D341Med (cell line): Measurements from ENCODE around the gene BCL10.
"Not testable (repeated sequence)": the region's sequence is repeated elsewhere in the genome, so short reads cannot be mapped to it uniquely, and the experiment has no call there.

Source experiments
- DNase-seq: peaks from one replicate; pipeline ENCODE4 v3.0.0; 2012; ENCODE audit warnings: low spot score

BCL10 gene

DNA sequence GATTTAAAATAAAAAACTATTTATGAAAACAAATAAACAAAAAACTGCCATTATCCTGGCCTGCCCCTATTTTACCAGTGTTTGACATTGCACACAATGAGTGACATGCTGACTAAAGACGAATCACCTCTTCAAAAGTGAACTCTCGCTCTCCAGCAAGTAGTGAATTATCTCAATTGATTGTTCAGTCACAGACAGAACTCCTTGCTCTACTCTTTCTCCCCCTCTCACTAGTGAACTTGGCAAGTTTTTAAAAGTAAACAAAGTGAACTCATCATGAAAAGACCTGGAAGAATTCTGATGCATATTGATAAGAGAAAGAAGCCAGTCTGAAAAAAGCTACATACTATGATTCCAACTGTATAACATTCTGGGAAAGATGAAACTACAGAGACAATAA lies 12.3 kb downstream of the BCL10 start:
- no peak for DNase-seq

DNA sequence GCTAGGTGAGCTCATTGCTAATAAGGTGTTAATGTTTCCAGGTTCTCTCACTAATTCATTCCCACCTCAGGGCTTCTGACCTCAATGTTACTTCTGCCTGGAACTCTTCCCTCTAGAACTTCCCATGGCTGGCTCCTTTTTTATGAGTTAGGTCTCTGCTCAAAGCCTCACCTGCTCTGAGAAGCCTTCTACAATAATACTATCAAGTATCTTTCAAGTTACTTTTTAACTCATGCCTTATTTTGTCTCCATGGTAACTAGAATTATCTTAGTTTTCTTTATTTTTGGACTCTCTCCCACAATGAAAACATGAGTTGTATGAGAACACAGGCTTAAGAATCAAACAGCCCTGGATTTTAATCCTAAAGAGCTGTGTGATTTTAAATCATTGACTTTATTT lies 13.4 kb downstream of the BCL10 start:
- no peak for DNase-seq

GRCh38 chr1:85259912-85260274 lies 16.5 kb downstream of the BCL10 start:
- DNase-seq: no peak

DNA sequence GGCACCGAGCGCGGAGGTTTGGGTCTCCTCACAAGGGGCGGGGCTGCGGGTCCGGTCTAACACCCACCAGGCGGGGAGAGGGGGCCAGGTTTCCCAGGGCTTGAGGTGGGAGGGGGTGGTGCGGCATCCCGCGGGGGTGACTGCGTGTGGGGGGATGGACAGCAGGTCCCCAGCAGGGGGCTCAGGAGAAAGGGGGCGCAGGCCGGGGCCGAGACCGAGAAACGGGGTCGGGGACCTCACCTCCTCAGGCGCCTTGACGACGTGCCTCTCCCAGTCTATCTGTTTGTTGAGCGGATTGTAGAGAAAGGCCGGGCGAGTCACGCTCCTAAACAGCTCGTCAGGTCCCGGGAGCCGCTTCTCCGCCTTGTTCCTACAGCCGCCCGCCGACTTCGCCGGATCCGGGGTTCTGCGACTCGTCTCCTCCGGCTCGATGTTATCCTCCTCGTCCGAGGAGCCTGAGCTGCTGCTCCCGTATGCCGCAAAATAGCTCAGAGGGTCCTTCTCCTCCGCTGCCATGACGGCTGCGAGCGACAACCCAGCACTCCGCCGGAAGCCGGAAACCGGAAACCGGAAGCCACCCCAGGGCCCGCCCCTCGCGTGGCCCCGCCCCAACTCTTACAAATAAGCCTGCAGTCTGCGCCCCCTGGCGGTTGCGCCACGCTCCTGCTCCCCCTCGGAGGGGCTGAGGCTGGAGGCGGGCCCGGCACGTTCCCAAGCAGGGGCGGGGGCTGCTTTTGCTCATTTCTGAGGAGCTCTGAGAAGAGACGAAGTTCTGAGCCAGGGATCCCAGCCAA lies 17.1 kb downstream of the BCL10 start, which contains the start of gene C1orf52:
Gene C1orf52, minus strand, starts transcription at position 545 of the 794 bp plus-strand sequence. Its CDS starts 29 bp downstream, at position 516.
- DNase-seq: peak; percentile 93

DNA sequence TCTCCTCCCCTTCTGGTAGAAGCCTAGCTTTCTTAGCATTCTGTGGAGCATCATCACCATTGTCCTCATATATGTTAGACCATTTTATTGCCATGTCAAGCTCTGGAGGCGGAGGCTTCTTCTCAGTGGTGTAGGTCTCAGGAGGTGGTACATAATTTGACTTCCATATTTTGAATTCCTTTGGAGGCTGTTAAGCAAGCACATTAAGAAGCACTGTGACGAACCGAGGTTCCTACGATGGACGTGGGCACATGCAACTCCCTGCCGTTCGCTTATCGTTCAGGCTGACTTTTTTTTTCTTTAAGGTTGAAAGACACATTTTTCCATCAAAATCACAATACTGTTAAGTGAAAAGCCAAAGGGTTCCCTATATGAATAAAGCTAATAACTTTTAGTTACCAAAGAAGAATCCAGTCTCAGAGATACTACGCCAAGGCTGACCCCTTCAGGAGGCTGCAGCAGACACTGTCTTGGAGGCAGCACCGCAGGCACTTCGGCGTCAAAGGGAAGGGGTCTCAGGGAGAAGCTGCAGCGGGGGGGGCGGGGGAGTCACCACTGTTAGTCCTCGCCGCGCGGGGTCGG lies 17.8 kb downstream of the BCL10 start:
- DNase-seq: no peak

DNA sequence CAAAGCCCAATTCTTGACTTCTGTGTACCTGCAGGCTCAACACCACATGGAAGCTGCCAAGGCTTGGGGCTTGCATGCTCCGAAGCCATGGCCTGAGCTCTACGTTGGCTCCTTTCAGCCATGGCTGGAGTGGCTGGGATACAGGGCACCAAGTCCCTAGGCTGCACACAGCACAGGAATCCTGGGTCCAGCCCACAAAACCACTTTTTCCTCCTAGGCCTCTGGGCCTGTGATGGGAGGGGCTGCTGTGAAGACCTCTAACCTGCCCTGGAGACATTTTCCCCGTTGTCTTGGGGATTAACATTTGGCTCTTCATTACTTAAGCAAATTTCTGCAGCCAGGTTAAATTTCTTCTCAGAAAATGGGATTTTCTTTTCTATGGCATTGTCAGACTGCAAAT lies 27.4 kb downstream of the BCL10 start:
- not testable (repeated sequence) for DNase-seq

- no peak for DNase-seq
Measured at GRCh38 chr1:85245891-85246290, 30.5 kb downstream of the BCL10 start.

DNA sequence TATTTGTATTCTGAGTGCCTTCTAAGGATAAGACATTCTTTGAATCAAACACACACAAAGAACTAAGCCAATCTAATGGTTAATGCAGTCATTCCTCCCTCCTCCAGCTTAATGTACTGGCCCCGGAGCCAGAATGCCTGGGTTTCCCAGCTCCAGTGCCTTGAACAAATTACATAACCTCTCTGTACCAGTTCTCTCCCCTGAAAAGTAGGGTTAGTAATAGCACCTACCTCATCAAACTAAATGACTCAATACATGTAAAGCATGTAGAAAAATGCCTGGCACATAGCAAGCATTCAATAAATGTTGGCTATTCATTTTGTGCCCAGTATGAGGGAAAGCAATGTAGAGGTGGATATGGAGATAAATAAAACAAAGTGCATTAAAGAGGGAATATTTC lies 31.0 kb downstream of the BCL10 start:
- no peak for DNase-seq

DNA sequence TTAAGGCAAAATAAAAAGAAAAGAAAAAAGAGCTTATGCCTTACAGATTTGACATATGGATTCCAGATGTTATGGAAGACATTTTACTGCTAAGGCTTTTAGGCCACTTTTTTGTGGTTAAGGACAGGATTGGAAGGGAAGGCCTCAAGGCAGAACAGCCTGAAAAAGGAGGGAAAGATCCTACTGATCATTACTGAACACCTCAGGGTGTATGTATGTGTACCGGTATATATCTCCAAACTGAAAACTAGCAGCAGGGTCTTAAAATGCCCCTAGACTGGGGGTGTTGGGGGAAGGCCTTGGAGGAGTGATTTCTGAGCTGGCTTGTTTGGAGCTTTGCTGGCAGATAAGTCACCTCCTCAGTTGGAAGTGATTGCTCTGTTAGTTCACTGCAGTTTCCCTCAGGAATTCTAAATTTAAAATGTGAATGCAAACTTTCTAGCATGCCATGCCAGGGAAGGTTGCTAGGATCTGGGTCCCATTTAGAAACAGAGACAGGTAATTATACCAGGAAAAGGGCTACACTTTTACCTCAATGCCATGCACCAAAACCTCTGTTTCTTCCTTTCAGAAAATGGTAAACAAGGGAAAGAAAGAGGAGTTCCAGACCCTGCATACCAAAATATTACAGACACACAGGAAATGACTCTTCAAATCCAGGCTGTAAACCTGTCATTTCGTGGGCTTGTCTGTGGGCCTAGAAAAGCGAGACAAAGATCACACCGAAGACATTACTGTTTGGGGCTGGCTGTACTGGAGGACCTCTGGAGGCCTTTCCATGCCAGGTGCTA lies 32.0 kb downstream of the BCL10 start:
- DNase-seq: no peak

DNA sequence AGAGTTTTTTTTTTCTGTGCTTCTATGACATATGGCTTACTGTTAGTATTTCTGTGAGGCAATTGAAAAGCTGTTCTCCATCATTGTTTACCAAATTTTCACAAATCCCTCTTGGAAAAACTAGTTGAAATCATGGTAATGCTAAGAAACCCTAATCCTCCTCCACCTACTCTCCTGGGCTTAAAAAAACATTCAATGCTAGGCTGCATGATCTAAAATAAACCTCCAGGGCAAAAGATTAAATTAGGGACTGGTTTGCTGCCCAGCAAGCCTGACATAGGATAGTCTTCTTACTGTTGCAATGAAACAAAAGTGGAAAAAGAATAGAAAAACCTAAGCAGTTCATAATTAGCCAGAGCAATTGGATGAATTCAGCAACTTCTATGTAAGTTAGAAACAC lies 33.1 kb downstream of the BCL10 start:
- no peak for DNase-seq

DNA sequence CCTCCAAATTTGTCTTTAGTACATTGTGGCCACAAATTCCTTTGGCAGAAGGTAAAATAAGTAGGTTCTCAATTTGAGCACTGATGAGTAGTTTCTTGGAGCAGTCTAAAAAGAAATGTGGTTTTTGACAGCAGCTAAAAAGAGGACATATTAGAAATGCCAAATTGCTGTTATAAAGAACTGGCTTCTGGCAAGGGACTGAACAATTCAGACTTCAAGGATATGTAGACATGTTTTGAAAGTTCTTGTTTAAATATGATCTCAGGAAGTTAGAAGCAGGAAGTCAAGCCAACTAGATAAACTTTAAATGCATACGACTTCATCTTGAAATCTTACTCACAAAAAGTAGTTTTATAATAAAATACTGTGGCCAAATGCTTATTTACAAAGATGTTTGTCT lies 35.8 kb downstream of the BCL10 start:
- no peak for DNase-seq

- peak; percentile 65 for DNase-seq
Measured at GRCh38 chr1:85240174-85240601, 36.2 kb downstream of the BCL10 start.

DNA sequence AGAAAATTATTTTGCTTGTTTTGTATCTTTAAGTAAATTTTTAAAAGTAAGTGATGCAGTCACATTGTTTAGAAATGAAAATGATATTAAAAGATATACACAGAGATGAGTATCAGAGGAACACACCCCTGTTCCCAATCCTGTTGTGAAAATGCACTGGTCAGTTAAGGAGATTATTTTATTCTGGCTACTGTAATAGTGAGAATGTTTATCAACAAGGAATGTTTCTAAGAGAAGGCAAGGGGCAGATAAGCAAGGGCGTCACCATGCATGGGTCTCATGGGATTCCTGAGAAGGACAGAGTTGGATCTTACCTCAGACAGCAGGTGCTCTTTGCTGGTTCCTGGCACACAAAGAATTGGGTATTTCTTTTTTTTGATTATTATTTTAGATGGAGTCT lies 38.8 kb downstream of the BCL10 start:
- DNase-seq: no peak

- peak; percentile 30 for DNase-seq
Measured at GRCh38 chr1:85230305-85230977, 46.0 kb downstream of the BCL10 start.

GRCh38 chr1:85229574-85230097 lies 46.8 kb downstream of the BCL10 start:
- no peak for DNase-seq

DNA sequence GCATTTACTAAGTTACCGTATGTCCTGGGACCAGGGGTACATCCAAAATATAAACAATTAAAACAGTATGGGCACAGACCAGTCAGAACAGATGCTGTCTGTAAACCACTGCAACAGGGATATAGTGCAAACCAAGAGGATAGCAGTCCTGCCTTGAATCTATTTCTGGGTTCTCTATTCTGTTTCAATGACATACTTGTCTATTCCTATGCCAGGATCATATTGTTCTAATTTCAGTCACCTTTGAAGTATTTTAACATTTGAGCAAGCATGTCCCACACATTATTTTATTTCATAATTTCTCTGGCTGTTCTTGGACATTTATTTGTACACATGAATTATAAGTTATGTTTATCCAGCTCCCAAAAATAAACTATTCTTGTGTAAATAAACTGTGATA lies 47.5 kb downstream of the BCL10 start:
- no peak for DNase-seq

- DNase-seq: no peak
Measured at GRCh38 chr1:85225624-85226380, 50.6 kb downstream of the BCL10 start.

GRCh38 chr1:85224734-85225623 lies 51.5 kb downstream of the BCL10 start:
- DNase-seq: no peak

GRCh38 chr1:85224295-85224694 lies 52.1 kb downstream of the BCL10 start:
- DNase-seq: no peak

GRCh38 chr1:85223334-85223733 lies 53.1 kb downstream of the BCL10 start:
- DNase-seq: no peak
